GM12878 (cell line): ENCODE measurements around the gene ILKAP. TPM values are rescaled to one million over a fixed set of nuclear protein-coding genes. Genes with fewer than 3 reads are reported as not detected.

Experiments
- ATAC-seq: fragments of 200-7000 bp; cut with Tn5 transposase; 3 replicates; pipeline ENCODE4 v1.9.1; 2020; ENCODE audit warnings: mild to moderate bottlenecking, moderate library complexity
- BruUV-seq: library from RNA; stranded (reverse); fragments of 400-500 nt; replicated peaks from 2 replicates; lab custom pipeline; 2021; lab: Mats Ljungman, UMichigan
- CTCF ChIA-PET: fragments of 300-600 bp; sonication (Branson Sonifier 250); formaldehyde crosslinking; extraction: SDS; loops from one replicate; lab custom pipeline; 2021; ENCODE audit warnings: inconsistent platforms; lab: Yijun Ruan, JAX
- POLR2A ChIA-PET: fragments of 350-600 bp; formaldehyde crosslinking; extraction: SDS; loops from one replicate; lab custom pipeline; 2021; ENCODE audit warnings: inconsistent platforms; lab: Charles Lee
- RAD21 ChIA-PET: fragments of 300-600 bp; sonication (Branson Sonifier 250); formaldehyde crosslinking; loops from one replicate; lab custom pipeline; 2023; ENCODE audit warnings: antibody characterized with exemption; ENCODE audit not compliant: unreplicated experiment; lab: Charles Lee
- SMC1A ChIA-PET: fragments of 300-600 bp; sonication (Branson Sonifier 250); formaldehyde crosslinking; loops from one replicate; lab custom pipeline; 2023; ENCODE audit not compliant: unreplicated experiment, uncharacterized antibody; lab: Charles Lee
- DNase-seq: peaks from one replicate; pipeline ENCODE4 v3.0.0-alpha.2; 2011; ENCODE audit warnings: low read depth, low spot score
- FAIRE-seq: peaks from 3 replicates; lab custom pipeline; 2011; peaks lifted over from hg19 to GRCh38; lab: Jason Lieb, UNC
- H2AFZ ChIP-seq: 2 replicates; pipeline ENCODE4 v1.6.0; 2011; ENCODE audit warnings: low read depth, low read length, control low read depth; ENCODE audit not compliant: control insufficient read depth
- H3K27ac ChIP-seq: 2 replicates; pipeline ENCODE4 v1.5.1; 2011; ENCODE audit warnings: control low read depth; ENCODE audit not compliant: control insufficient read depth, insufficient read depth
- H3K27me3 ChIP-seq, 2 experiments: replicated peaks in 1 of 2; 2 replicates each; pipeline versions ENCODE4 v1.6.0 to v1.6.1; 2011; ENCODE audit warnings: low read length in 1 of 2; ENCODE audit not compliant: control insufficient read depth in 2 of 2, insufficient read depth in 2 of 2
- H3K36me3 ChIP-seq, 2 experiments: 2 replicates each; pipeline ENCODE4 v1.5.1; 2011; ENCODE audit warnings: low read length in 1 of 2; ENCODE audit not compliant: control insufficient read depth in 2 of 2, insufficient read depth in 2 of 2
- H3K4me1 ChIP-seq: 2 replicates; pipeline ENCODE4 v1.6.1; 2011; ENCODE audit warnings: mild to moderate bottlenecking, low read length, moderate library complexity, mixed read lengths; ENCODE audit not compliant: control insufficient read depth, insufficient read depth
- H3K4me2 ChIP-seq: 2 replicates; pipeline ENCODE4 v1.6.0; 2011; ENCODE audit warnings: control low read depth; ENCODE audit not compliant: control insufficient read depth, insufficient read depth
- H3K4me3 ChIP-seq: fragments of 200-600 bp; sonication (generic); 2 replicates; pipeline ENCODE4 v1.5.1; 2016
- H3K79me2 ChIP-seq: 2 replicates; pipeline ENCODE4 v1.6.0; 2011; ENCODE audit warnings: low read length; ENCODE audit not compliant: control insufficient read depth, insufficient read depth
- H3K9ac ChIP-seq: 2 replicates; pipeline ENCODE4 v1.8.0; 2011; ENCODE audit warnings: low read length, control low read depth, mixed read lengths; ENCODE audit not compliant: control insufficient read depth, insufficient read depth
- H3K9me3 ChIP-seq: replicated peaks from 3 replicates; pipeline ENCODE4 v1.5.1; 2011; ENCODE audit warnings: mild to moderate bottlenecking, low read length; ENCODE audit not compliant: control insufficient read depth, insufficient read depth
- H4K20me1 ChIP-seq: 2 replicates; pipeline ENCODE4 v1.6.0; 2011; ENCODE audit not compliant: control insufficient read depth, insufficient read depth
- CHD2 ChIP-seq: IDR thresholded peaks from 2 replicates; pipeline ENCODE4 v1.6.1; 2011; ENCODE audit warnings: low read depth, low read length, improper control_type of control experiment, borderline replicate concordance
- CTCF ChIP-seq, 3 experiments: IDR thresholded peaks in 2 of 3; conservative IDR thresholded peaks in 1 of 3; 2 replicates each; pipeline ENCODE4 v1.5.1; 2011; ENCODE audit warnings: low read depth in 3 of 3, low read length in 3 of 3, mild to moderate bottlenecking in 3 of 3, control low read depth in 2 of 3, moderate library complexity in 2 of 3, inconsistent platforms in 1 of 3, mixed read lengths in 1 of 3; ENCODE audit not compliant: control insufficient read depth in 2 of 3, insufficient read depth in 1 of 3; ENCODE audit errors: extremely low read depth in 1 of 3
- EED ChIP-seq: sonication (generic); IDR thresholded peaks from 2 replicates; pipeline ENCODE4 v1.6.1; 2016; ENCODE audit warnings: antibody characterized with exemption, low read depth
- EP300 ChIP-seq, 2 experiments: fragments of 150-350 bp in 1 of 2; IDR thresholded peaks; 2 replicates each; pipeline ENCODE4 v1.6.1; 2011 to 2012; ENCODE audit warnings: low read depth in 2 of 2, low read length in 2 of 2, borderline replicate concordance in 1 of 2, improper control_type of control experiment in 1 of 2, inconsistent platforms in 1 of 2; ENCODE audit not compliant: control insufficient read depth in 1 of 2
- GATAD2B ChIP-seq: fragments of 450-650 bp; conservative IDR thresholded peaks from 2 replicates; pipeline ENCODE4 v1.6.1; 2017; ENCODE audit warnings: low read depth, mild to moderate bottlenecking, moderate library complexity
- IRF3 ChIP-seq: fragments of 450-650 bp; IDR thresholded peaks from 2 replicates; pipeline ENCODE4 v1.6.1; 2014; ENCODE audit warnings: mild to moderate bottlenecking
- POLR2A ChIP-seq: IDR thresholded peaks from 2 replicates; pipeline ENCODE4 v1.6.1; 2011; ENCODE audit warnings: low read depth, mild to moderate bottlenecking, low read length
- POLR2AphosphoS5 ChIP-seq: IDR thresholded peaks from 2 replicates; pipeline ENCODE4 v1.6.1; 2011; ENCODE audit warnings: mild to moderate bottlenecking, low read length, inconsistent platforms
- REST ChIP-seq: IDR thresholded peaks from 2 replicates; pipeline ENCODE4 v1.6.1; 2012; ENCODE audit warnings: mild to moderate bottlenecking, low read depth, low read length
- SIX5 ChIP-seq: IDR thresholded peaks from 2 replicates; pipeline ENCODE4 v1.6.1; 2011; ENCODE audit warnings: mild to moderate bottlenecking, low read depth, low read length, moderate library complexity; ENCODE audit not compliant: severe bottlenecking
- TAF1 ChIP-seq: IDR thresholded peaks from 2 replicates; pipeline ENCODE4 v1.6.1; 2011; ENCODE audit warnings: mild to moderate bottlenecking, low read depth, low read length, borderline replicate concordance
- WGBS: methylation state at CpG from one replicate; pipeline ENCODE4 v1.1.6; 2016; ENCODE audit warnings: low lambda C conversion rate; ENCODE audit not compliant: insufficient replicate concordance, insufficient coverage; ENCODE audit errors: missing lambda C conversion rate; 5-methylcytosine and 5-hydroxymethylcytosine counted together
- in situ Hi-C: fragments of 300-500 bp; cut with MboI; formaldehyde crosslinking; loops from 9 replicates; pipeline ENCODE4 v1.14.3; 2018; ENCODE audit warnings: mixed read lengths
- intact Hi-C: fragments of 100-400 bp; cut with micrococcal nuclease; formaldehyde crosslinking; loops from one replicate; pipeline ENCODE4 v1.14.2; 2022; ENCODE audit not compliant: unreplicated experiment
- polyA plus RNA-seq, 11 experiments: library from polyadenylated mRNA; depleted of rRNA in 4 of 11; unstranded in 6 of 11; stranded (reverse) in 5 of 11; fragments of >200 nt; fragmentation: Nextera tagmentation in 4 of 11; fragmentation: Illumina TruSeq in 1 of 11; extraction: Ambion mirVana in 4 of 11; extraction: Trizol in 1 of 11; gene quantifications; 1 replicate in 1 of 11; 2 replicates in 10 of 11; pipeline versions ENCODE4 v1.2.1 to v1.2.3, GENCODE V29; 2011 to 2016; ENCODE audit warnings: inconsistent platforms in 2 of 11, missing spikeins in 2 of 11, low read depth in 1 of 11
- total RNA-seq, 4 experiments: library from RNA; depleted of rRNA in 3 of 4; stranded (reverse); fragments of >200 nt in 3 of 4; fragmentation: Illumina TruSeq in 1 of 4; extraction: Trizol in 1 of 4; gene quantifications; 2 replicates each; pipeline versions ENCODE4 v1.2.1 to v1.2.3, GENCODE V29; 2013 to 2021

Gene ILKAP
- total and polyA plus RNA-seq, 10 of the 15 experiments (the other 5 are each of a cell fraction or from before 2014, with no cell fraction given): 4.2 to 65.3 (median 37.3) TPM

GRCh38 chr2:238180554-238180953 lies 22.9 kb downstream of the ILKAP start:
- ATAC-seq (no peak), FAIRE-seq (no peak), DNase-seq (no peak)
- Histone ChIP-seq H3K4me1 (no peaks in the 10 kb centered on the region), H4K20me1 (no peaks in the 10 kb centered on the region), H2AFZ (no peak overlapping the region), H3K79me2 (no peaks in the 10 kb centered on the region), H3K9me3 (no peaks in the 10 kb centered on the region), H3K9ac (no peak overlapping the region), H3K27ac (no peak overlapping the region), H3K4me2 (no peak overlapping the region), H3K36me3 (peaks cover 23 to 46% of the 10 kb centered on the region in 2 experiments), H3K27me3 (no peaks in the 10 kb centered on the region), H3K4me3 (no peak overlapping the region)
- intact Hi-C loops (no loop called here), in situ Hi-C loops (no loop called here)
- TF ChIP-seq TAF1 (no peak), POLR2AphosphoS5 (peak; percentile 59), CHD2 (no peak)
- ChIA-PET CTCF (no interaction called here), RAD21 (no interaction called here), SMC1A (no interaction called here), POLR2A (no interaction called here)
- 97% methylated on average over 5 of the region's 5 CpGs for WGBS
- BruUV-seq: no TSS peak

- ATAC-seq (no peak), FAIRE-seq (no peak)
- SMC1A ChIA-PET: interaction anchor here (0.6 kb wide), 1 partner anchor 561 kb away, joined by 3 read pairs; no protein-coding TSS in a partner anchor
- TF ChIP-seq EP300 (IDR thresholded peaks at IDR 0.05; ENCODE audit: borderline replicate concordance in 1 of 2, control insufficient read depth in 1 of 2, low read depth in 2 of 2, low read length in 2 of 2) (no peak), EED (no peak), IRF3 (no peak), SIX5 (no peak), REST (no peak), CTCF (IDR thresholded peaks at IDR 0.05 in 2 of 3, conservative IDR thresholded peaks at IDR 0.05 in 1 of 3; ENCODE audit: control insufficient read depth in 2 of 3, extremely low read depth in 1 of 3, insufficient read depth in 1 of 3, low read depth in 3 of 3, low read length in 3 of 3) (no peak), POLR2A (no peak), GATAD2B (no peak)
Measured at GRCh38 chr2:238176613-238177012, 26.9 kb downstream of the ILKAP start.

More at GRCh38 chr2:238176613-238177012, 26.9 kb downstream of the ILKAP start:
- intact Hi-C loops (no loop called here), in situ Hi-C loops (no loop called here)
- no peak overlapping the region for H3K27ac ChIP-seq
- ChIA-PET POLR2A (no interaction called here), RAD21 (no interaction called here), CTCF (interaction anchor here (0.7 to 1.1 kb wide), 3 partner anchors 16 to 87 kb away, joined by 3 read pairs; no protein-coding TSS in a partner anchor)
- no peak overlapping the region for H3K4me2 ChIP-seq
- H3K9me3 ChIP-seq: no peaks in the 10 kb centered on the region
- no peak for DNase-seq
- no peaks in the 10 kb centered on the region for H4K20me1 ChIP-seq
- H3K4me1 ChIP-seq: no peaks in the 10 kb centered on the region
- no peak overlapping the region for H2AFZ ChIP-seq
- BruUV-seq: no TSS peak
- no peak overlapping the region for H3K4me3 ChIP-seq
- no peaks in the 10 kb centered on the region for H3K27me3 ChIP-seq
- H3K9ac ChIP-seq: no peak overlapping the region
- H3K79me2 ChIP-seq: no peaks in the 10 kb centered on the region
- H3K36me3 ChIP-seq: peaks cover 17 to 43% of the 10 kb centered on the region in 2 experiments
